ENCODE measurements around the gene CNOT1. TPM values are rescaled to one million over a fixed set of nuclear protein-coding genes. Genes with fewer than 3 reads are reported as not detected.
A peak's percentile ranks its signal among the peaks of the same experiment; 100 is the strongest.

CNOT1 gene
- total and polyA plus RNA-seq, 3 donors from 2014 or later, result 267 to 449 (median 272) TPM

DNA sequence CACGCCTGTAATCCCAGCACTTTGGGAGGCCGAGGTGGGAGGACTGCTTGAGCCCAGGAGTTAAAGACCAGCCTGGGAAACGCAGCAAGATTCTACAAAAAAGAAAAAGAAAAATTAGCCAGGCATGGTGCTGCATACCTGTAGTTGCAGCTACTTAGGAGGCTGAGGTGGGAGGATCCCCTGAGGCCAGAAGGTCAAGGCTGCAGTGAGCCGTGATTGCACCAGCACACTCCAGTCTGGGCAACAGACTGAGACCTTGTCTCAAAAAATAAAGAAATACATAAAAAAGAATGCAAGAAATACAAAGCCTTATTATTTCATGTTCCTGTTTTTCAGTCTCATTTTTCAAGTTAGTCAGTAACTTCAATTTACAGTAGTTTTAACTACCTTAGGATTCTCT is 5.9 kb upstream of the CNOT1 start:
- DNase-seq, result no peak
- peaks cover 3% of the 10 kb centered on the region for H3K4me1 ChIP-seq
- 71 to 76% methylated on average over 4 of the region's 4 CpGs for WGBS, 2 donors
- H3K4me3 ChIP-seq, result no peak overlapping the region
- no peaks in the 10 kb centered on the region for H3K27me3 ChIP-seq
- H3K9me3 ChIP-seq, result no peaks in the 10 kb centered on the region
- H3K36me3 ChIP-seq (ENCODE audit: low read depth, missing control alignments), result no peaks in the 10 kb centered on the region
- TF ChIP-seq, protein P1, sequence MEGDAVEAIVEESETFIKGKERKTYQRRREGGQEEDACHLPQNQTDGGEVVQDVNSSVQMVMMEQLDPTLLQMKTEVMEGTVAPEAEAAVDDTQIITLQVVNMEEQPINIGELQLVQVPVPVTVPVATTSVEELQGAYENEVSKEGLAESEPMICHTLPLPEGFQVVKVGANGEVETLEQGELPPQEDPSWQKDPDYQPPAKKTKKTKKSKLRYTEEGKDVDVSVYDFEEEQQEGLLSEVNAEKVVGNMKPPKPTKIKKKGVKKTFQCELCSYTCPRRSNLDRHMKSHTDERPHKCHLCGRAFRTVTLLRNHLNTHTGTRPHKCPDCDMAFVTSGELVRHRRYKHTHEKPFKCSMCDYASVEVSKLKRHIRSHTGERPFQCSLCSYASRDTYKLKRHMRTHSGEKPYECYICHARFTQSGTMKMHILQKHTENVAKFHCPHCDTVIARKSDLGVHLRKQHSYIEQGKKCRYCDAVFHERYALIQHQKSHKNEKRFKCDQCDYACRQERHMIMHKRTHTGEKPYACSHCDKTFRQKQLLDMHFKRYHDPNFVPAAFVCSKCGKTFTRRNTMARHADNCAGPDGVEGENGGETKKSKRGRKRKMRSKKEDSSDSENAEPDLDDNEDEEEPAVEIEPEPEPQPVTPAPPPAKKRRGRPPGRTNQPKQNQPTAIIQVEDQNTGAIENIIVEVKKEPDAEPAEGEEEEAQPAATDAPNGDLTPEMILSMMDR (IDR thresholded peaks at IDR 0.05), result no peak
- no peak for TF ChIP-seq POLR2A (IDR thresholded peaks at IDR 0.05)
- H3K27ac ChIP-seq, result no peak overlapping the region
- intact Hi-C loops (cut with DNase I; ENCODE audit: low total_unique reads), result loop anchor here (10.0 kb wide), 1 partner anchor 121 kb away; the partner anchor contains the start of gene SETD6

- Histone ChIP-seq H3K4me1 (peaks cover 3% of the 10 kb centered on the region), H3K9me3 (no peaks in the 10 kb centered on the region), H3K4me3 (no peak overlapping the region), H3K27ac (no peak overlapping the region), H3K36me3 (ENCODE audit: low read depth, missing control alignments) (no peaks in the 10 kb centered on the region), H3K27me3 (no peaks in the 10 kb centered on the region)
- intact Hi-C loops (cut with DNase I; ENCODE audit: low total_unique reads), result loop anchor here (10.0 kb wide), 1 partner anchor 120 kb away; the partner anchor contains the start of gene SETD6
- WGBS, 2 donors, result 75 to 95% methylated on average over 3 of the region's 3 CpGs
- TF ChIP-seq, protein P1 (IDR thresholded peaks at IDR 0.05), result no peak
- no peak for TF ChIP-seq POLR2A (IDR thresholded peaks at IDR 0.05)
- DNase-seq, result no peak
These were observed 4.7 kb upstream of the CNOT1 start for GRCh38 chr16:58634265-58634802.

- H3K4me1 ChIP-seq, result peaks cover 9% of the 10 kb centered on the region
- TF ChIP-seq POLR2A (IDR thresholded peaks at IDR 0.05), result no peak
- TF ChIP-seq, protein P1 (IDR thresholded peaks at IDR 0.05), result no peak
- DNase-seq, result peak; percentile 79
- no peaks in the 10 kb centered on the region for H3K27me3 ChIP-seq
- peak overlapping the region; percentile 95 to 100 for H3K27ac ChIP-seq
- intact Hi-C loops (cut with DNase I; ENCODE audit: low total_unique reads), result no loop called here
- WGBS, 2 donors, result 0 to 1% methylated on average over 43 to 53 of the region's 53 CpGs
- H3K36me3 ChIP-seq (ENCODE audit: low read depth, missing control alignments), result no peaks in the 10 kb centered on the region
- peak overlapping the region; percentile 96 for H3K4me3 ChIP-seq
- no peaks in the 10 kb centered on the region for H3K9me3 ChIP-seq
These were observed 537 bp downstream of the CNOT1 start for GRCh38 chr16:58628845-58629732.

DNA sequence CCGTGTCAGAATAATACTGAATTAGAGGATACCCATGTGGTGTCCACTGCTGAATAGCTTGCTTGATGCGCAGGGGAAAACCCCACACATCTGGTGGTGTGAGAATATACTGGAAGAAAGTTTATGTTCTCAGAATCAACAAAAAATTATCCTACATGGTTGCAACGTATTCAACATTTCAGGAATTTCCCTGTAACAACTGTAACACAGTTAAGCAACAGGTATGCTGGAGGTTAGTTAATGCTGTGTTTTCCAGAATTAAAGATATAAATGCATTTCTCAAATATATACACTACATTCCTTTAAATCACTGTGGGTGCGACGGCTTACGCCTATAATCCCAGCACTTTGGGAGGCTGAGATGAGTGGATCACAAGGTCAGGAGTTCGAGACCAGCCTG is 5.4 kb downstream of the CNOT1 start:
- intact Hi-C loops (cut with DNase I; ENCODE audit: low total_unique reads), result no loop called here
- DNase-seq, result no peak
- TF ChIP-seq, protein P1 (IDR thresholded peaks at IDR 0.05), result no peak
- TF ChIP-seq POLR2A (IDR thresholded peaks at IDR 0.05), result no peak
- H3K4me1 ChIP-seq, result peaks cover 9% of the 10 kb centered on the region
- H3K36me3 ChIP-seq (ENCODE audit: low read depth, missing control alignments), result no peaks in the 10 kb centered on the region
- H3K27me3 ChIP-seq, result no peaks in the 10 kb centered on the region
- H3K27ac ChIP-seq, result no peak overlapping the region
- 75 to 85% methylated on average over 7 of the region's 7 CpGs for WGBS, 2 donors
- H3K4me3 ChIP-seq, result no peak overlapping the region
- H3K9me3 ChIP-seq, result no peaks in the 10 kb centered on the region

All from testis (tissue), 3 donors.